NCI-H2081 (cell line): Measurements from ENCODE around the gene HLA-DMA.
"Not testable (repeated sequence)": the region's sequence is repeated elsewhere in the genome, so short reads cannot be mapped to it uniquely, and the experiment has no call there.

ENCODE experiments used
- DNase-seq, 2 experiments: peaks; one replicate each; lab custom pipeline; 2025; lab: John Stamatoyannopoulos, UW

HLA-DMA gene

DNA sequence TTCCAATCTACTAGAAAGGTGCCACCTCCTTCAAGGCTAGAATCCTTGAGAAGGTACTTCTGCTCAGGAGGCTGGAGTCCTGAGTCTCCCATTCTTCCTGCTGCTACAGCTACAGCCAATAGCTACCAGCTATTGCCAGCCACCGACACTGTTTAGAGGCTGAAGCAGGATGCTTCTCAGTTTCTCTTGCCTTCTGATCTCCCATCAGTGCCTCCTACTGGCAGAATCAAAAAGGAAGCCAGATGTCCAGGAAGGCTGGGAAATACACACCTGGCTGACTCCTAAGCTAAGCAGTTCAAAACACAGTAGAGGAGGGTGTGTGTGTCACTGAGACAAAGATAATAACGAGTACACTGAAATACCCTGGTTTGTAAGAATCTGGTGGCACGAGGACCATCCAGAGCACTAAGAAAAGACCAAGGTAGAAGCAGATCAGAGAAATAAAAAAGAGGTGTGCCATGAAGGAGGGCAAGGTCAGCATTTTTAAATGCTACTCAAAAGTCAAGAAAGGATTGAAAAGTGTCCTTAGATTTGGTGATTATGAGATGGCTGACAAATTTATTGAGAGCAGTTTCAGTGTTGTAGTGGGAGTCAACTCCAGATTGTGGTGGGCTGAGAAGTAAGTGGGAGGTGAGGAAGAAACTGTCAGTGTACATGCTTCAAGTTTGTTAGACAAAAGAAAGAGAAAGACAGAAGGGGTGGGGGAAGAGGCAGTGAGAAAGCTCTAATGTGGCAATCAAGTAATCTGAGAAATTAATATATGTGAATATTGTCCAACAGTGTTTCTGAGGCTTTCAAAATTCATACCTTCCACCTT, 2.3 kb upstream of the HLA-DMA start:
- DNase-seq, result peak in 1 of 2 experiments; percentile 18

DNA sequence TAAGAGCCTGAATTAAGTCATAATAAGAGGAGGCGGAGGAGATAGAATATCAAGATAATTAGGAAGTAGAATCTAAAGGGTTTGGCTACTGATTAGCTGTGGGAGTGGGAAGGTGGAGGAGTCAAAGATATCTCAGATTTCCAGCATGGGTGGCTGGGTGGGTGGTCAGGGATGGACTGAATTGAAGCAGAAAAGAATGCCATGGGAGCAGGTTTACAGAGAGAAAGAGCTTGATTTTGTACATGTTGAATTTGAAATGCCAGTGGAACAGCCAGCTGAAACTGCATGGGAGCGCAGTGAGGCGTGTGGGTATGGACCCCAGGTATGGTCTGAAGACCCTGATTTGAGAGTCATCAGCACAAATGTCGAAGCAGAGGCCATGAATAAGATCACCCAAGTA, 1.4 kb upstream of the HLA-DMA start:
- DNase-seq, result no peak

DNA sequence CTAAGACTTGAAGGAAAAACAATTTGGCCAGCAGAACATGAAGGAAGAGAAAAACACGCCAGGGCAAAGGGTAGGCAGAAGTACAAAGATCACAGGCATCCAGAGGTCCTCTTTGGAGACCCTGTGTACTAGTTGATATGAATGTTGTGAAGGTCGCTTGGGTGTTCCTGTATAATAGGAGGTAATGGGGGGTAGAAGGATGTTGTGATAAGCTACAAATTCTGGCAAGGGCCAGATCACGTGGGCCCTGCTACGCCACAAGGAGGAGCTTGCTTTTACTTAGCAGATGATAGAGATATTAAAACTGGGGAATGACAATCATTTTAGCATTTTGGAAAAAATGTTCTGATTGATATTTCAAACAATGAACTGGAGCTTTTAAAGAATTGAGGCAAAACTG, 878 bp upstream of the HLA-DMA start:
- DNase-seq, result no peak

DNA sequence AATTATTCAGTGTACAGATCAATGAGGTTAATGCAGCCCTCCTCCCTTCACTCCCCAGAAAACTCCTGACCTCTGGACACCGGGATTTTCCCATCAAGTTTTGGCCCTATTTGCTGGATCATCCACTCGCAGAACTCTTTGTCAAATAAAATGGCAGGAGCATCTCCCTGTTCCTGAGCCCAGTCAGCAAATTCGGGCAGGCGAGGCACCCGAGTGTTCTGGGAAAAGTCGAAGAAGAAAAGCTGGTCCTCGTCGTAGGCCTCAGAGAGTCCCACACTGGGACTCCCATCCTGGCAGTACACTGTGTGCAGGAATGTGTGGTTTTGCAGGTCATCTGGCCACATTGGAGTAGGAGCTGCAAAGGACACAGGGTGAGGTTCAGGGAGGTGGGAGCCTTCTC, 2.4 kb downstream of the HLA-DMA start:
- no peak for DNase-seq

DNA sequence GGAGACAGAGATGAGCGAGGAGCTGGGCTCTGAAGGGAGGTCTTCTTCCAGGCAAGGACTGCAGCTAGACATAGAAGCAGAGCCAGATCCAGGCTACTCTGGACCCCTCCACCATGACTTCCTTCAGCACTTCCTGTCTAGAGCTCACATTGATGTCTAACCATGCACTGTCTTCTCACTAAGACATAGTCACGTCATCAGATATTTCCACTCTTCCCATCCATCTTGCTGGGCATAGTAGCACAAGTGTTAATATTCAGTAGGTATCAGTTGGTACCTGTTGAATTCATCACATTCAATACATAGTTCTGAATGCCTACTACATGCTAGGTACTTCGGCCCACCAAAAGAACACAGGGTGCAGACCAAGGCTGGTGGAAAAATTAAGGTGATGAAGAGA, 2.9 kb downstream of the HLA-DMA start:
- DNase-seq, result no peak

DNA sequence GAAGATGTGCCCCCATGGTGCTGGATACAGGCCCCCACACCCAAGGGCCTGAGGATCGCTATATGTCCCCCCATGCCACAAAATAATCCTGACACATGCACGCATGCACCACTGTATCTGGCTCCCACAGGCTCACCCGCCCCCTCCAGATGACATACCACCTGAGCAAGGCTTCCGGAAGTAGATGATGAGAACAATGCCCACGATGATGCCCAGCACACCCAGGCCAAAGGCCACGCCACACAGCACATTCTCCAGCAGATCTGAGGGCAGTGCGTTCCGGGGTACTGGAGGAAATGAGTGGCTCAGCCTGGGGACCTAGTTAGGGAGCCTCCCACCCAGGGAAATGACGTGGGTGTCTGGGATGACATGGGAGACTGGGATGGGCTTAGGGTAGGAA, 3.8 kb downstream of the HLA-DMA start:
- DNase-seq, result no peak

DNA sequence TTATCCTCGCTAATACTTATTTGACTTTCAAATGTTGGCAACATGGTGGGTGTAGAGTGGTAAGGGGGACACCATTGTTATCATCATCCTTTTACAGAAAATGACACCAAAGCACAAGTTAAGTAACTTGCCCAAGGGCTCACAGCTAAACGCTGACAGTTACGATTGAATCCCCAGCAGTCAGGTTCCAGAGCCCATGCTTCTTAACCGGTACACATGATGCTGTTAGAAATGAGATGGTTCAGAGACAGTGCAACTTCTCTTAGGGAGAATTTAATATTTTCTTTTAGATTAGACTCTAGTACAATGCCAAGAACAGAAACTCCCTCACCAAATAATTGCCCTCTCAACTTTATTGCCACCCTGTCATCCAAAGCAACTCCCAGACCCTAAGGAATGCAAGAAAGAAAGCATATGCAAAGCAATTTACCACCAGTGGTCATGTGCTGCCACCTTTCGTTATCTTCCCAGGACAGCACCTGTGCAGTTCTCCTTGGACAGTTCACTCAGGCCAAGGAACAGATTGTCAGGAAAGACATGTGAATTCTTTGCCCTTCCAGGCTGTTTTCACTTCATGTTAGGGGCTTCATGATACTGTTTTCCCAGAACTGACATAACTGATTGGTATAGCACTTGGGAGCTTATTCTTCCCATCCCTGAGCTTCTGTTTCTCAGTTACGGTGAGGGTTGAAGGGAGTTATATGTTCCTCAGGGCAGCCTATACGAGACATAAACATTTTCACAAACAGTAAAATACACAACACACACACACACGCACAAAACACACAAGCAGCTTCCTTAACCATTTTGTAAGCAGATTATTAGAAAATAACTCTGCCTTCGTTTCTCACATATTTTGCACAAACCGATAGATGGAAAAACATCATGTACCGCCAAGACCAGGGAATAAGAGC, 5.1 kb downstream of the HLA-DMA start:
- peak in 1 of 2 experiments; percentile 6 for DNase-seq

DNA sequence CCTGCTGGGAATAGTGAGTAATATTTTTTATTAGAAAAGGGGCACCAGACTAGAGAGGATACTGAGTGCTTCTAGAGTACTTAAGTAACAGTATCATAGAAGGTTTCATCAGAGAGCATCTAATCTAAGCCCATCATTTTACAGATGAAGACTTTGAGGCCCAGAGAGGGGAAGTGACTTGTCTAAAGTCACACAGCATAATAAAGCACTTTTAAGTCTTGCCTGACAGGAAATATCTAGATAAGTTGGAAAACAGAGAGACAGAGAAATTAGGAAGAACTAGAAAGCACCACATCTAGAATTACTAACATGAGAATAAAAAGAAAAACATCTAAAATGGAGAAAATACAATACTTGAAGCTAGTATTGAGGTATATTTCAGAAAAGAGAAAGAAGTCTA, 6.0 kb downstream of the HLA-DMA start:
- no peak for DNase-seq

DNA sequence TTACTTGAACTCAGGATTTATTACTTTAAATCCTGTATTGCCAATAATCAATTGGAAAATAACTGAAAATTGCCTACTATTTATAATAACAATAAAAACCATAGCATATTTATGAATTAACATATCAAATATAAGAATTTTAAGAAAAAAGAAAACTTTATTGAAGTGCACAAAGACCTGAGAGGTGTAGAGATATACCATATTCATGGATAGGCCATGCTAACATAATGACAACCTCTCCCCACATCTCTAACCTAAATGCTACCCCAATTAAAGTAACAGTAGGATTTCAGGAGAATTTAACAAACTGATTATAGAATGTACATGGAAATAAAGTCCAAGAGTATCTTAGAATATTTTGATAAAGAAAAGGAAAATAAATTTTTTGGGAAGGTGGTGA, 6.9 kb downstream of the HLA-DMA start:
- no peak for DNase-seq

DNA sequence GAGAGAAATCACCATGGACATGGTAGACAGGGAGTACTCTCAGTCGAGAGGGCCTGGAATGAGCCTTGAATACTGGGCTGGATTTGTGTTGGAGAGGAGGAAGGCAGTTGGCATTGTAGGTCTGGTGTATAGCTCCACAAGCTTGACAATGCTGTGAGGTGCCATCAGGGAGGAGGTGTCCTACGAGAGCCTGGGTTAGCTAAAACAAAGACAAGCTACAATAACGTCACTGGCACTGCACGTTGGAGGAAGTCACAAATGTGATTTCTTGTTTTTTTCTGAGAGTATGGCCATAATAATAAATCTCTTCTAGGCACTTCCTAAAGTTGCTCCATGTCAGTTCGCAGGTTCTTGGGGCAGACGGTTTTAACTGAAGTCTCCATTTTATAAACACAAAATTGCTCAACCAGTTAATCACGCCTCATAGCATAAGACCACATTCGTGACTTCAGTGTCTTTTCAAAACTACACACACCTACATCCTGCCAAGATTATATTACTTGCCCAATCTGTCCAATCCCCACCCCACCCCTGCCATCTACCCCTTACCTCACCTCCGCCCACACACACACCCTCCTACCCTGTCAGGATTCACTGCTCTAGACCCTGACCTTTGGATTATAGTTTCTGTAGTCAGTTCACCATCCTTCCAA, 7.7 kb downstream of the HLA-DMA start:
- no peak for DNase-seq

DNA sequence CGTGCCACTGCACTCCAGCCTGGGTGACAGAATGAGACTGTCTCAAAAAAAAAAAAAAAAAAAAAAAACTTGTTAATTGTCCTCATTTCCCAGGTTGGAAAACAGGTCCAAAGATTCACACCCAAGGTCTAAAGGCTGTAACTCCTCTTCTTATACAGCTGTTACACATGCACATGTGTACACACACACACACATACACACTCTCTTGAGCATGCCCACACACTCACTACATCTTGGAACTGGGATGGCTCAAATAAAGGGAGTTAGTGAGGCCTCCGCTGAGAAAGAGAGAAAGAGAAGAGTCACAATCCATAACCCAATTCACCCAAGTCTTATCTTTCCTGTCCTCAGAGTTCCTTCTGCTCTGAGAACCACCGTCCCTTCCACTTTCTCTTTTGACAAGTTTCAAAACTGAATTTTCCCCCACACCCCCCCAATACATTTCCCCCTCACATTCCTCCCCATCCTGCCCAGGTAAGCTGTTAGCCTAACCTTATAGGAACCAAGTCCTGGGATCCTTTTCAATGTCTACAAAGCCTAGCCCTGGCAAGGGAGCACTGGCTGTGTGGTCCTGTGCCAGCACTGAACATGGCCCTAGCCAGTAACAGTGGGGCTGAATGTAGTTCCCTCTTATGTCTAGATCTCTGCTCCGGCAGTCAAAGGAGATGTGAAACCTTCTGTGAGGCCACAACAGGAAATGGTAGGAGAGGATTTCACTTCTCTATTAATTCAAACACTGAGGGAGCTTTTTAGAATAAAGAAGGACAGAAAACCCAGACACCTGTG, 8.8 kb downstream of the HLA-DMA start:
- no peak for DNase-seq

DNA sequence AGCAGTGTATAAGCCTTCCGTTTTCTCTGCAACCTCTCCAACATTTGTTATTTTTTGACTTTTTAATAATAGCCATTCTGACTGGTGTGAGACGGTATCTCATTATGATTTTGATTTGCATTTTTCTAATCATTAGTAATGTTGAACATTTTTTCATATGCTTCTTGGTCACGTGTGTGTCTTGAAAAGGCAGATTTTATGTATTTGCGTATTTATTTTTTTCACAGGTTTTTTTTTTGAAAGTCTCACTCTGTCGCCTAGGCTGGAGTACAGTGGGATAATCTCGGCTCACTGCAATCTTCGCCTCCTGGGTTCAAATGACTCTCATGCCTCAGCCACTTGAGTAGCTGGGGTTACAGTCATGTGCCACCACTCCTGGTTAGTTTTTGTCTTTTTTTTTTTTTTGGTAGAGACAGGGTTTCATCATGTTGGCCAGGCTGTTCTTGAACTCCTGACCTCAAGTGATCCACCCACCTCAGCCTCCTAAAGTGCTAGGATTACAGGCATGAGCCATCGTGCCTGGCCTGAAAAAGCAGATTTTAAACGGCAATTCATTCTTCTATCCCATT, 10.3 kb downstream of the HLA-DMA start:
- DNase-seq, result not testable (repeated sequence)

DNA sequence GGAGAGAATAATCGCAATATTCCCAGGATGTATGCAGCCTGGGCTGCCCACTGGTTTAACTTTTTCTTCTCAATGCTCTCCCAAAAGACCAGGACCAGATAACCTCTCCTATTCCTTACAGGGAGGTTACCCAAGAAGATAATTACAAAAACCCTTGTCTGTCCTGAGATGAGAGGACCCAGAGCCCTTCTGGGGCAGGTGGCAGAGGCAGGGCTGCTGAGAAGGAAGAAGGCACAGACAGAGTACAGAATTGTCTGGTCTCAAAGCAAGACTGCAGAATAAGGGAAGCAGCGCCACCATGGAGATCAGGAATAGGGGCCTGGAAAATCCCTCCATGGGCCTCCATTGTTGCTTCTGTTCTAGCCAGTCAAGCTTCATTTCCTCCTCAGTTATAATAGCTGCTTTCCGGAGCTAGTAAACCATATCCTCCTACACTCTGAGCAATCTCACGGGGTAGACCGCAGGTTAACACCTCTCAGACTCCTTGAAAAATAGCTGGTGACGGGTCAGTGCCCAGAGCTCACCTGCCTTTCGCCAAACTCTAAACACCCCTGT, 11.6 kb downstream of the HLA-DMA start:
- DNase-seq, result no peak

DNA sequence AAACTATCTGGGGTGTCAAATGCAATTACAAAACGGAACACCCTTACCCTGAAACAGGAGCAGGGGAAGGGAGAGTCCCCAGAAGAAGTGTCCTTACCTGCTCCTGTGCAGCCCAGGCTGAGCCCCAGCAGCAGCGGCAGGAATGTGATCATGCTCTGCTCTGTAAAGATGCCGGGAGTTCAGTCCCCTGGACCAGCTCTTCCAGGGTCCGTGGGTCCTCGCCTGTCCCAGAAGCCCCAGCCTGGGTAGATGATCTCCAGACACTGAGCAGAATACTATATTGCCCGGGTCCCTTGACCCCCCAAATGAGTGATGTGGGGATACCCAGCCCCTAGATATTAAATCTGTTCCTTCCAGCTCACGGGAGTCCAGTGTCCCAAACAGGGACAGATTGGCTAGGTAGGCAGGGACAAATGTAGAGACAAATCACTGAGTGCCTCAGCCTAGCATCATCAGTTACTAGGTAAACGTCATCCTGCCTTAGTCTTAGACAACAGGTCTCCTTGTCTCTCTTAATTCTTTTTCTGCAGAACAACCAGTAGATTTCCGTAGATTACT, 12.2 kb downstream of the HLA-DMA start, which contains the start of gene HLA-DMB:
TSS of gene HLA-DMB (minus strand) at position 373 of the 558 bp plus-strand sequence. CDS start at position 152, 221 bp downstream.
- peak; percentile 45 to 55 for DNase-seq

DNA sequence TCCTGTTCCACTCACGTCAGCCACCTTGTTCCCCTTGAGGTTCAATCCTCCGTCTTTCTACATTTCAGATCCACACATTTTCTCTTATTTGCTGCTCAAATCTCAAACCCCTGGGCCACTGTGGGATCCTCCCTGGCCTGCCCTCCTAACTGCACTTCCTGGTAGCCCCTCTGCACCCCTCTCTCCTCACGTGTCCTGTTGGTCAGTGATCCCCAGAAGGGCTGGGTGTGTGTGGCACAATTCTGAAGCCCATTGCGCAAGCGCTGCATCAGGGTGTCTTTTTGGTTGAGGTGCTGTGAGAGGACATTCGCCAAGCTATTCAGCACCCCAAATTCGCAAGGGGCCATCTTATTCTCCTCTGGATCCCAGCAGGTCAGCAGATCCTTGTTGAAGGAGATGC, 14.4 kb downstream of the HLA-DMA start:
- DNase-seq, result no peak

DNA sequence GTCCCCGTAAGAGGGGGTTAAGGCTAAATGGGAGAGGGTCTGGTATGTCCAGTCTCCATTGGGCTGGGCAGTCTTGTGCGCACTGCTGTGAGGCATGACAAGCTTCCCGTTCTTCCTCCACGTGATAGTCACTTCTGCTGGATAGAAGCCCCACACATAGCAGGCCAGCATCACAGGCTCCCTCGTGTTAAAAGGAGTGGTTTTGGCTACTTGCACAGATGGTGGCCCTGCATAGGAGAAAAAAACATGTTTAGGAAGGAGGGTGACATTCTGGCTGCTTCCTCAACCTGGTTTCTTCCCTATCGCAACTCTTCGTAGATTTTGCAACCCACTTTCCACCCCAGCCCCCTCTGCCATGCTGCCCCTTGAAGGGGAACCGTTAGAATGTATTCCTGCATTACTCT, 15.7 kb downstream of the HLA-DMA start:
- no peak for DNase-seq

DNA sequence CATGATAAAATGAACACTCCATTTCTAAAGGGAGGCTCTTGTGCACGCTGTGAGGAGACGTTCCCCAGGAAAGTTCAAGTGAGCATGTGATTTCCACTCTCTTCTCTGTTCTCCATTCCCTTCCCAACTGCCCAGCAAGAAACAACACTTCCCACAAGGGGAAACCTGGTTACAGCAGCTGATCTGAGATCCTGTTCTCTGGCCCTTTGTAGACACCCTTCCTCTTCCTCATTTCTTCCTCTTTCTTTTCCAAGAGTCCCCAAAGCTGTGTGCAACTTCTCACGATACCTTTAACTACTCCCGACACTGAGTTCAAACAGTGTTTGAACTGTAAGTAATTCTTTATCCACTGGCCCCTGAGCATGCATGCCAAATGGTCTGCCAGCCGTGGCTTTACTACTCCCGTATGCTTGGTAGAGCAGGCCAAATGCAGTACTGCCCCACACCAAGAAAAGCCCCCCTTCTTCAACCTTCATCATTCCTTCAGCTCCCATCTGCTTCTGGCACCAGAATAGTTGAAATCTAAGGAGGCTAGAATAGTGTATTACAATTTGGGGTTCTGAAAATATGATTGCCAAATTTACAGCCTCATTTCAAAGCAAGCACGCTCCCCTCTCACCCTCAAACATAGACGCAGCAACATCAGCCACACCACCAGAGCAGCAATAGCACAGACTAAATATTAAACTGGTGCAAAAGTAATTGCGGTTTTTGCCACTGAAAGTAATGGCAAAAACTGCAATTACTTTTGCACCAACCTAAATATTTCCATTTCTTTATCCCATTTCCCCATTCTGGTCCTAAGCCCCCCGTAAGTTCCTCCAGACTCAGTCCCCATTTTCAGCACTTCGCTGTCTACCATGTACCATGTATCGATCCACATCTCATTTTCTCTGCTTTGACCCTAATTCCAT, 16.4 kb downstream of the HLA-DMA start:
- no peak for DNase-seq

DNA sequence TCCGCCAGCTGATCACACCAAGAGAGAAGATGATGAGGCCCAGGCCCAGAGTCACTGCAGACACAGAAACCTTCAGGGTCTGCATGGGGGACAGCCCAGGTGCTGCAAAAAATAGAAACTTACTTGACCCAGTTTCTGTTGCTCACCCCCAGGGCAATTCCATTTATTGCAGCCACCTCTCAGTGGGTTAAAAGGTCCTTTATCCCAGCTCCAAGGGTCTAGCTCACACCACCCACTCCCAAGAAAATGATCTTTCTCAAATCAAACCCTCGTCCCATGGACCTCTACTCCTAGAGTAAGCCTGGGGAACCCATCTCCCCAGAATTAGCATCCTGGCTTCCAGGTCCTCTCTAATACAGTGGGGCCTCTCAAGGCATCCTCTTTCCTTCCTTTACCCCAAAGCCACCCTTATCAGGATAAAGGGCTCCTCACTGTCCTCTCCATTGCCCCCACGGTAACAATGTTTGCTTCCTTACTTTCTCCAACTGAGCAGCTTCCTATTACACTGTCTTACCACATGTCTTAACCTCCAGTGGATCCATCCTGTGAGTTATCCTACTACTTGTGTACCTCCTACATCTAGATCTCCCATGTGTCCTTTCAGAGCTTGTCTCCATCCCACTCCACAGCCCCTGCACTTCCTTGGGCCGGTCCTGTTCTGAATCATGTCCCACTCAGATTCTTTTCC, 17.2 kb downstream of the HLA-DMA start:
- DNase-seq, result no peak

DNA sequence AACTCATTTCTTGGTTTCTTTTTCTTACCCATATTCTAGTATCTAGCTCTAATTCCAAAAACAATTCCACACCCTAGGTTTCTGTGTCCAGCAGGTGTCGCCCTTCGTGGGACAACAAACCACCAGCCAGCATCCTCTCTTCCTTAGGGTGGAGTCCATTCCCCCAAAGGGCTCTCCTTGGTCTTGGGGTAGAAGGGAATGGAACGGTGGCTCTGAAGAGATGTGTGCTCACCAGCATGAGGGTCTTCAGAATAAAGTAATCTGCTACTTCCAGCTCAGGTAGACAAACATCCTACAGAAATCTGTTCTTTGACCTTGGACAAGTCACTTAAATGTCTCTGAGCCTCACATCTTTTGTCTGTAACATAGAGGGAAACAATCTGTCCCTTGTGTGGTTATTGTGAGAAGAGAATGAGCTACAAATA, 19.2 kb downstream of the HLA-DMA start:
- peak; percentile 43 to 63 for DNase-seq
